GM19193 (cell line): ENCODE data around the gene MTMR4.

ENCODE experiments used
- POLR2A ChIP-seq: IDR thresholded peaks from 4 replicates; pipeline ENCODE4 v1.6.1; 2011; ENCODE audit not compliant: insufficient read depth, insufficient read length; ENCODE audit errors: extremely low read depth

The MTMR4 gene

DNA sequence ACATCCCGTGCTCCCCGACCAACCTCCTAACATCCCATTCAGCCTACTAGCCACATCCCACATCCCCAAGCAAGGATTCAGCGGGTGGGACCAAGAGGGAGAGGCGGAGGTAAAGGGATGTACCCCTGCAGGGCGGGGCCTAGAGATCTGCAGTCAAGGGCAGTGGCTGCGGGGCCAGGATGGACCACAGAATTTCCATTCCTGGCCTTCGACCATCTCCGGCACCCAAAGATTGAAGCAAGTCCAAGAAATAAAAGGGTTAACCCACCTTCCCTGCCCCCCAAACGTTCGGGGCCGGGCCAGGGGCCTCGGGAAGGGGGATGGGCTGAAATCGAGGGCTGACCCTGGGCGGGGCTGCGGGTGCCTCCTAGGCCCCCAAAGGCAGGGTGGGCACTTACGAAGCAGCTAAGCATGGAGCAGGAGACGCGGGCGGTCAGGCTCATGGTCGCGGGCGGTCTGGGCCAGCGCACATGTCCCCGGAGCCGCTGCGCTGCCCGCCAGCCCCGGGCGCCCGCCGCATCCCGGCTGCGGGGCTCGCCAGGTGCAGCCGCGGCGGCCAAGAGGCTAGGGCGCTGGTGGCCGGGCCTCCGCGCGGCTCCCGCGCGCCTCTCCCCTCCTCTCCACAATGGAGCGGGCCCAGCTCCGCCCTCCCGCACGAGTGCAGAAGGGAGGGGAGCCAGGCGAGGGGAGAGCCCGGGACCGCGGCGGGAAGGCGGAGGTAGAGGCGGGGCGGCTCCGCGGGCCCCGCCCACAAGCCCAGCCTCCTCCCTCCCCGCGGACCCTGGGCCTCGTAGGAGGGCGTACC is at the start of gene MTMR4:
Gene MTMR4 (minus strand): TSS at position 674 of the 805 bp plus-strand sequence. CDS start 231 bp downstream, at position 443.
- TF ChIP-seq POLR2A, result peak; percentile 73

- TF ChIP-seq POLR2A, result no peak
Measured at GRCh38 chr17:58560511-58560910, 46.1 kb upstream of the MTMR4 start.

DNA sequence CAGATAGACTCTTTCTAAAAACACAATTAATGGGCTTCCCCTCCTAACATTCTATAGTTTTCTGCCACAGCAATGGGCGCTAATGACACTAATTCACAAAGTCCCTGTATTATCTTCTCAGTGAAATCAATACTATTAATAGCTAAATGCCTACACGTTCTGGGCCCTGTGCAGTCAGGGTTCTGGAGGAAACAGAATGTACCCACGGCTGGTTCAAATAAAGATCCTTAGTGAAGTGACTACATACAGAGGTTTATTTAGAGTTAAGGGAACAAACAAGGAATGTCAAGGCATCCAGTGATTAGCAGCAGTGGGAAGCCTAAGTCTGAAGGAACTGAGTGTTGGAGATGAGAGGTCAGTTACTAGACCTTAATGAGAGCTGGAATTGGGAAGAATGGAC is 43.5 kb upstream of the MTMR4 start:
- no peak for TF ChIP-seq POLR2A

GRCh38 chr17:58556833-58557250 is 42.4 kb upstream of the MTMR4 start:
- TF ChIP-seq POLR2A, result no peak

- TF ChIP-seq POLR2A, result no peak
Measured at GRCh38 chr17:58541249-58541648, 26.8 kb upstream of the MTMR4 start.

- TF ChIP-seq POLR2A, result no peak
Measured at GRCh38 chr17:58539698-58540097, 25.3 kb upstream of the MTMR4 start.

GRCh38 chr17:58538811-58539409 is 24.5 kb upstream of the MTMR4 start:
- TF ChIP-seq POLR2A, result no peak

DNA sequence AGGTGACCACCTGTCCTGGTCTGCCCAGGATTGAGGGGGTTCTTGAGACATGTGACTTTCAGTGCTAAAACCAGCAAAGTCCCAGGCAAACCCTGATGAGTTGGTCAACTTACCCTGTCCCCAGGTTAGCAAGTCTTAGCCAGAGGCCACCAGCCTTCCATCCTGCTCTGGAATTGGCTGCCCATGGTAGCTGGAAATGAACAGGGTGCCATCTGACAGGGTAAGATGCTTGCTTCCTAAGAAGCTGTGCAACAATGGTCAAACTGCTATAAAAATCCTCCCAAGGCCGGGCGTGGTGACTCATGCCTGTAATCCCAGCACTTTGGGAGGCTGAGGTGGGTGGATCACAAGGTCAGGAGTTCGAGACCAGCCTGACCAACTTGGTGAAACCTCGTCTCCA is 22.8 kb upstream of the MTMR4 start:
- no peak for TF ChIP-seq POLR2A

DNA sequence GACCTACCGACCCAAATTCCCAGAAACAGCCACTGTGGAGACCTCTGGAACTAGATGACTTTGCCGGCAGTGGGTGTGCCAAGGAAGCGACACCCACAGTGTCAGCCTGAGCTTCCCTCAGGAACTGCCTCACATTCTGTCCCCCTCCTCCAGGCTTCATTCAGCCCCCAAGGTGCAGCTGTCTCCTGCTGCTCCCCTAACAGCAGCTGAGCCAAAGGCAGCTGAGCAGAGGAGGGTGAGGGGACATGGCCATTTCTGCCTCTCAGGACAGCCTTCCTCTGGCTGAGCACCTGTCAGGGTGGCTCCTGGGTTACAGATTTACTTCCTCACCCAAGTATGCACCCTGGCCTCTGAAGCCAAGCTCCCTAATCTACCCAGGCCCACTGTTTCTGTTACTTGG is 22.1 kb upstream of the MTMR4 start:
- TF ChIP-seq POLR2A, result no peak

GRCh38 chr17:58535431-58535830 is 21.0 kb upstream of the MTMR4 start:
- no peak for TF ChIP-seq POLR2A

GRCh38 chr17:58534901-58535421 is 20.5 kb upstream of the MTMR4 start:
- no peak for TF ChIP-seq POLR2A

DNA sequence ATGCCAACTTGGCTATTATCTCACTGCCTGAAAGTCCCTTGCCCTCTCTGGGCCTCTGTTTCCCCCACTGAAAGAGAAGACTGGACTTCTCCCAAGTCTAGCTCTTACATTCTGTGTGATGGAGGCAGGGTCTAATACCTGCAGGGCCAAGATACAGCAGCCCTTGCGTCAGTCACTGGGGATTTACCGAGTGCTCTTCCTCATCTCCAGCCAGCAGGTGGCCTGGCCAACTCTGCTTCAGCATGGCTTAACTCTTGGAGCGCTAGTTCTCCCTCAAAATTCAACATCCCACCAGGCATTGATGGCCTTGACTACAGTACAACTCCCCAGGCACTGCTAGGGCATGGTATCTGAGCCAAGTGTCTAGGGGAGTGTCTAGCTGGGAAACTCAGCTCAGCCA is 19.9 kb upstream of the MTMR4 start:
- no peak for TF ChIP-seq POLR2A

DNA sequence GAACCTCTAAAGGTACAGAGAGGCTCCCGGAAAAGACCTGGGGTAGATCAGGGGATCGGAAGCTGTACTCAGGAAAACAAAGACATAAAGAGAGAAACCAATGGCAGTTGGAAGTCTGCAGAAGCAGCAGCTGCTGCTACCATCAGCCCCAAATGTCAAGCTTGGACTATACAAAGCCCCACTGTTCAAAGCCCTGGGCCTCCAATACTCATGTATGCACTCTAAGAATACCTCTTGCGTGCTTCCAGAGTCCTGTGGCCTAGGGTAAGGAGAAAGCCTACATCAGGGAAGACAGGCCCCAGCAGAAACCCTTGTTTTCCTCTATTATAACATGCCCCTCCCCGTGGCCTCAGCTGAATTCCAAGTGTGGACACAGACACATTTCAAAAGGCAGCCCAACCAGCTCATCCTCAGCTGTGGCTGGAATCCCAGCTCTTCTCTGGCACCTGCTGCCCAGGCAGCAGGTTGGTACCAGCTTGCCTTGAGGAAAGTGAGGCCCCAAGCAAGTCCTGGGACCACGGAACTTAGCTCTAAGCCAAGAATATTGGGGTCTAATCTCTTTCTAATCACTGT is 19.3 kb upstream of the MTMR4 start:
- TF ChIP-seq POLR2A, result no peak

- no peak for TF ChIP-seq POLR2A
Measured at GRCh38 chr17:58532555-58532951, 18.1 kb upstream of the MTMR4 start.

GRCh38 chr17:58531661-58532554 is 17.5 kb upstream of the MTMR4 start:
- TF ChIP-seq POLR2A, result no peak
